Omental fat pad (tissue), 4 donors: ENCODE measurements around the gene ATL3. TPM values are rescaled to one million over a fixed set of nuclear protein-coding genes. Genes with fewer than 3 reads are reported as not detected.
"Not testable (repeated sequence)": the region's sequence is repeated elsewhere in the genome, so short reads cannot be mapped to it uniquely, and the experiment has no call there.

ENCODE experiments used
- ATAC-seq: fragments of 150-250 bp; one replicate; pipeline ENCODE4 v1.9.1; 2016; ENCODE audit warnings: mild to moderate bottlenecking, moderate library complexity; ENCODE audit not compliant: low FRiP score
- DNase-seq: peaks from one replicate; pipeline ENCODE4 v3.0.0-alpha.2; 2019; ENCODE audit warnings: low spot score
- total RNA-seq, 4 donors: library from RNA; depleted of rRNA; stranded (reverse); fragments of >200 nt; gene quantifications; one replicate each; pipeline ENCODE4 v1.1.0, GENCODE V29; 2016
- TF ChIP-seq, protein P1 (sequence below), 3 donors: fragments of 450-650 bp; IDR thresholded peaks; one replicate each; pipeline ENCODE4 v1.5.1; 2016 to 2017; ENCODE audit warnings: antibody characterized with exemption in 3 of 3, mild to moderate bottlenecking in 3 of 3, moderate library complexity in 2 of 3

ATL3 gene
- total RNA-seq, 4 donors from 2014 or later = 84.4 to 100 (median 86.5) TPM

DNA sequence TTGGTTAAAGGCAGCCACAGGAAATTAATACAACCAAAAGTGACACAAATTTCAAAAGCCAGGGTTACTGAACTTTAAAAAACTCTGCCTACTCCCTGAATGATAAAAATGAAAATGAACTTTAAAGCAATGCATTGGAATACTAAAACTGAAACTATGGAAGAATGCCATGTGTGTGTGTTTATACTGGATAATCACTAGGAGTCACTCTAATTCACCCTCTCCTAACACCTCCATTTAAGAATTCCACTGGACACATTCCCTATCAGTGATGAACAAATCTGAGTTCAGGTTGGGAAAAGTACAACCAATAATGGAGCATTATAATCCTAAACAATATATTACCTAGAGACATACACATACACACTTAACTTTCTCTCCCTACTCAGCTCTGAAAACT, 29.4 kb downstream of the ATL3 start:
- TF ChIP-seq, protein P1, sequence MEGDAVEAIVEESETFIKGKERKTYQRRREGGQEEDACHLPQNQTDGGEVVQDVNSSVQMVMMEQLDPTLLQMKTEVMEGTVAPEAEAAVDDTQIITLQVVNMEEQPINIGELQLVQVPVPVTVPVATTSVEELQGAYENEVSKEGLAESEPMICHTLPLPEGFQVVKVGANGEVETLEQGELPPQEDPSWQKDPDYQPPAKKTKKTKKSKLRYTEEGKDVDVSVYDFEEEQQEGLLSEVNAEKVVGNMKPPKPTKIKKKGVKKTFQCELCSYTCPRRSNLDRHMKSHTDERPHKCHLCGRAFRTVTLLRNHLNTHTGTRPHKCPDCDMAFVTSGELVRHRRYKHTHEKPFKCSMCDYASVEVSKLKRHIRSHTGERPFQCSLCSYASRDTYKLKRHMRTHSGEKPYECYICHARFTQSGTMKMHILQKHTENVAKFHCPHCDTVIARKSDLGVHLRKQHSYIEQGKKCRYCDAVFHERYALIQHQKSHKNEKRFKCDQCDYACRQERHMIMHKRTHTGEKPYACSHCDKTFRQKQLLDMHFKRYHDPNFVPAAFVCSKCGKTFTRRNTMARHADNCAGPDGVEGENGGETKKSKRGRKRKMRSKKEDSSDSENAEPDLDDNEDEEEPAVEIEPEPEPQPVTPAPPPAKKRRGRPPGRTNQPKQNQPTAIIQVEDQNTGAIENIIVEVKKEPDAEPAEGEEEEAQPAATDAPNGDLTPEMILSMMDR (IDR thresholded peaks at IDR 0.05) = no peak
- ATAC-seq = no peak
- DNase-seq = no peak

DNA sequence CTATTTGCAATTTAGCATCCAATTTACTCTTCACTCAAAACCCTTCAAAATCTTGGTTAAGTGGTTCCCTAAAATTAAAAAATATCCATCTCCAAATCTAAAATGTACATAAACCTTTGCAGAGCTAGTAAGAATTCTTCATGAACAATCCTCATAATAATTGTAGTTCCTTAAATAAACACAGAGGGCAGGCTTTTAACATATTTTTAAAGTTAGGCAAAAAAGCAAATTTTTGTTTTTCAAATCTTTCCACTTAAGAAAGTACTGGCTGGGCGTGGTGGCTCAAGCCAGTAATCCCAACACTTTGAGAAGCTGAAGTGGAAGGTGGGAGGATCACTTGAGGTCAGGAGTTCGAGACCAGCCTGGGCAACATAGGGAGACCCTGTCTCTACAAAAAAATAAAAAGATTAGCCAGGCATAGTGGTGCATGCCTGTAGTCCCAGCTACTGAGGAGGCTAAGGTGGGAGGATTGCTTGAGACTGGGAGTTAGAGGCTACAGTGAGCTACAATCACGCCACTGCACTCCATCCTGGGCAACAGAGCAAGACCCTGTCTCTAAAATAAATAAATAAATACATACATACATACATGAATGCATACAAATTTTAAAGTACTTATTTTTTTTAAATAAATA, 31.9 kb downstream of the ATL3 start:
- TF ChIP-seq, protein P1 (IDR thresholded peaks at IDR 0.05) = no peak
- DNase-seq (no peak), ATAC-seq (no peak)

DNA sequence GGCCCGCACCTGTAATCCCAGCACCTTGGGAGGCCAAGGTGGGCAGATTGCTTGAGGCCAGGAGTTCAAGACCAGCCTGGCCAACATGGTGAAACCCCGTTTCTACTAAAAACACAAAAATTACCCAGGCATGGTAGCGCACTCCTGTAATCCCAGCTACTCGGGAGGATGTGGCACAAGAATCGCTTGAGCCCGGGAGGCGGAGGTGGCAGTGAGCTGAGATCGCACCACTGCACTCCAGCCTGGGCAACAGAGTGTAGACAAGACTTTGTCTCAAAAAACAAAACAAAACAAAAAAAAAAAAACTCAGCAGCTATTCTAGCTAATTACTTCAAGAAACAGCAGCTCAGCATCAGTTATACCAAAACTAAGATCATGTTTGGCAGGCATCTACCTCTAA, 32.7 kb downstream of the ATL3 start:
- not testable (repeated sequence) for ATAC-seq, DNase-seq

DNA sequence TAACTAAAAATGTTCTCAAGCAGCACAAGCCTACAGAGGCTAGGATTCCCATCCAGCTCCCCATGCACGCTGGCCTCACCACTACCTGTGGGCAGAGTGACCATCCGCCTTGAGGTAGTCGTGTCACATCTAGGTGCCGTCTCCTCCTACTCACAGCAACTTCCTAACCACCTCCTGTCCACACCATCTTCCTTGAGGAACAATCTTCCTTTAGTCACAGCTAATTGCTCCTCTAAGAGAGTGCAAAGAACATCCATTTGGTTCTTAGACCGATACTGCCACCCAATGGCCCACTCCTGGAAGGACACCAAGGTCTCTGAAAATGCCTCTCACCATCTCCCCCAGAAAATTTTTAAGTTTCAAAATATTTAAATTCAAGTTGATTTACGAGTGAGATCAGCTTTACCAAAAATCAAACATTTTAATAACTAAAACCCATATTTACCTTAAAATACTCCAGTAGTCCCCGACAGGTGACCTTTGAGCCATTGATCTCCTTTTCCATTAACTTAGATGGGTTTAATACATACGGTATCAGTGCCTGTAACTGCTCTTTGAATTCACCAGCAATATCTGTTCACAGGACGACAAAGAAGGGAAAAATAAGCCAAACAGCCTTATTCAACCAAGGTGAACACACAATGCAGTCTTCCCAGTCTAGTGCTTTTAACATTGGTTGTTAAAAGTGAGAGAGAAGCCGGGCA, 35.3 kb downstream of the ATL3 start:
- DNase-seq = no peak

DNA sequence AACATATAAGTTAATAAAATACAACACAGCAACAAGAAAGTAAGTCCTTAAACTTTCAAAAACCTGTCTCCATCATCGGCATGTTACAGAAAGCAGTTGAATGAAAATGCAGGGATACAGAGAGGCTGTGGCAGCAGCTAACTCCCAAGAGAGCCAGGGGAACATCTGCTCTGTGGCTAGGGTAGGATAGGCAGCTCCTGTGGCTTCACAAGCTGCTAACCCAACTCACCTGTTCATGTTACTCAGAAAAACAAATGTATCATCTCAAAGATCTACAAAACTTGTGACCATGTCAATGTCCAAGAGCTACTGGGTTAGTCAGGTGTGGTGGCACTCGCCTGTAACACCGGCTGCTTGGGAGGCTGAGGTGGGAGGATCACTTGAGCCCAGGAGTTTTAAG, 41.8 kb downstream of the ATL3 start:
- no peak for DNase-seq
- TF ChIP-seq, protein P1 (IDR thresholded peaks at IDR 0.05) = no peak
- ATAC-seq = no peak

More for the DNA sequence above, 35.3 kb downstream of the ATL3 start:
- peak; percentile 85 for ATAC-seq
- TF ChIP-seq, protein P1 (IDR thresholded peaks at IDR 0.05) = peak in 1 of 3 donors; percentile 35

DNA sequence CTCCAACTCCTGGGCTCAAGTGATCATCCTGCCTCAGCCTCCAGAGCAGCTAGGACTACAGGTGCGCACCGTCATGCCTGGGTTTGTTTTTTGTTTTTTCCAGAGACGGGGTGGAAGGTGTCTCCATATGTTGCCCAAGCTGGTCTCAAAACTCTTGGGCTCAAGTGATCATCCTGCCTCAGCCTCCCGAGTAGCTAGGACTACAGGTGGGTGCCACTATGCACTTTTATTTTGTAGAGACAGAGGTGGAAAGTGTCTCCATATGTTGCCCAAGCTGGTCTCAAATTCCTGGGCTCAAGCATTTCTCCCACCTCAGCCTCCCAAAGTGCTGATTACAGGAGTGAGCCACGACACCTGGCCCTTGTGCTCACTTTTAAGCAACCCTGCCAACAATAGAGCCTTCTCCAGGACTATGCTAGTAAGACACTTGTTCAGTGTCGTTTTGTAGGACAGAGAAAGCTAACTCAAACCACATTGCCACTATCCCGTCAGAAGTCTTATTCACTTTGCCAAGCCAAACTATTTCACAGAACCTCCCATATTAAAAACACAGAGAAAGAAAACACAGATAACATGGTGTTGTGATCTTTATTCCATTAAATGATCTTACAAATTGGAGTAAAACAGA, 47.5 kb downstream of the ATL3 start:
- ATAC-seq (no peak), DNase-seq (no peak)
- TF ChIP-seq, protein P1 (IDR thresholded peaks at IDR 0.05) = no peak

DNA sequence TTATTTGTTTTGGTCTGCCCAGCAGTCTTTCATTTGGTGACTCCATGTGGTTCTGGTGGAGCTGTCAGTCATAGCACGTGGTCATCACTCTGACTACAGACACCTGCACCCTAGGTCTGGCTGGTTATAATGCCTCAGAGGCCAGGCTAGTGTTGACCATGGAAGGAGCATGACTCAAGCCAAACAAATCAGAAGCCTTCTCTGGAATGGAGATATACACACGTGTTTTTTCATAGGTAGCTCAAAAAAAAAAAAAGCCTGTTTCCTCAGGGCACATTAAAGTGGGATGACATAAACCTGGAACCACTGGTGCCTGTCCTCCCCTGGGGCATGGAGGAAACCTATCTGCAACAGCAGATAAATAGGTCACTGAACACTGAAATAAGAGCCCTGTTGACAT, 48.9 kb downstream of the ATL3 start:
- TF ChIP-seq, protein P1 (IDR thresholded peaks at IDR 0.05) = no peak
- DNase-seq (no peak), ATAC-seq (no peak)
